Hypothalamus (tissue), 51 donors: ENCODE results near the gene OR5H14.
"Not testable (repeated sequence)": the region's sequence is repeated elsewhere in the genome, so short reads cannot be mapped to it uniquely, and the experiment has no call there.

Source experiments
- DNase-seq, 51 donors: peaks; one replicate each; lab custom pipeline; 2025; lab: John Stamatoyannopoulos, UW

The OR5H14 gene

DNA sequence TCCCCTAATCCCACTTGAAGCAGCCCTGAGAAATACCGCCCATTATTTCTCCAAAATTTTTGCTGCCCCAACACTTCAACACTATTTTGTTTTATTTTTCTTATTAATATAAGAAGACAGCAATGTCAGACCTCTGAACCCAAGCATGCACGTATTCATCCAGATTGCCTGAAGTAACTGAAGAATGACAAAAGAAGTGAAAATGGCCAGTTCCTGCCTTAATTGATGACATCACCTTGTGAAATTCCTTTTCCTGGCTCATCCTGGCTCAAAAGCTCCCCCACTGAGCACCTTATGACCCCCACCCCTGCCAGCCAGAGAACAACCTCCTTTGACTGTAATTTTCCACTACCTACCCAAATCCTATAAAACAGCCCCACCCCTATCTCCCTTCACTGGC is 49.0 kb downstream of the OR5H14 start:
- not testable (repeated sequence) for DNase-seq

DNA sequence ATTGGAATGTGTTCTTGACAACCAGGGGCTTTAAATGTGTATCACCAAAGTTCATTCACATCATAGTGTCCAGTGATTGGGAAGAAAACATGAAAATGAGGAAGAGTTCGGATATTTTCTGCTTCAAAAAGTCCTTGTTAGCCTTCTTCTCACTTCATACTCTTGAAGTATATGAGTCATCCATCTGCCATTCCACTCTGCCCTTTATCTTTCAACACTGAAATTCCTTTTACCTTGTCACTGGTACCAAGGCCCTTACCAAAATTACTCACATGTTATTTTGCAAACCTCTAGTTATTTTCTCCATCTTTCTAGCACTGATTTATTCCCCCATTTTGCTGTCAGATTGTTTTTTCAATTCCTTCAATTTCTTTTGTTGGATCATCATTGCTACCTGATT is 51.7 kb downstream of the OR5H14 start:
- no peak for DNase-seq
